Muscle of arm (tissue), 12 donors: ENCODE data around the gene FMO4. TPM values are rescaled to one million over a fixed set of nuclear protein-coding genes. Genes with fewer than 3 reads are reported as not detected.
"Not testable (repeated sequence)": the region's sequence is repeated elsewhere in the genome, so short reads cannot be mapped to it uniquely, and the experiment has no call there.

ENCODE experiments used
- DNase-seq: peaks from one replicate; pipeline ENCODE4 v3.0.0-alpha.2; 2013
- polyA plus RNA-seq, 12 donors: library from polyadenylated mRNA; unstranded; fragments of 120-200 nt; gene quantifications; one replicate each; pipeline ENCODE4 v1.2.1, GENCODE V29; 2013; ENCODE audit not compliant: insufficient read length in 12 of 12

The FMO4 gene
- polyA plus RNA-seq, 12 donors = 2.6 to 7.3 (median 4.6) TPM; not detected in 2

- DNase-seq = no peak
Measured at GRCh38 chr1:171389171-171389570, 75.2 kb downstream of the FMO4 start.

DNA sequence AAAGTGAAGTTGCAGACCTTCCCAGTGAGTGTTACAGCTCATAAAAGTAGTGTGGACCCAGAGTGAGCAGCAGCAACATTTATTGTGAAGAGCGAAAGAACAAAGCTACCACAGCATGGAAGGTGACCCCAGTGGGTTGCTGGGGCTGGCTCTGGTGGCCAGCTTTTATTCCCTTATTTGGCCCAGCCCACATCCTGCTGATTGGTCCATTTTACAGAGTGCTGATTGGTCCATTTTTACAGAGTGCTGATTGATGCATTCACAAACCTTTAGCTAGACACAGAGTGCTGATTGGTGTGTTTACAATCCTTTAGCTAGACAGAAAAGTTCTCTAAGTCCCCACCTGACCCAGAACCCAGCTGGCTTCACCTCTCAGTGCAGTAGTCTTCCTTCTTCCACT lies 76.8 kb downstream of the FMO4 start:
- not testable (repeated sequence) for DNase-seq

Other genes with a start within 250 kb of the FMO4 start
- gene FMO3, start 223.3 kb upstream of the FMO4 start, polyA plus RNA-seq = under 1 TPM in 7 of 12 donors, not detected in 5; 0.09 to 0.41 (median 0.20) TPM
- 1 to 10 TPM in 6 of 12 donors, under 1 TPM in 4, not detected in 2; 0.43 to 1.7 (median 1.1) TPM for gene FMO2, start 128.9 kb upstream of the FMO4 start, polyA plus RNA-seq
- 10 to 100 TPM in 1 of 12 donors, 1 to 10 TPM in 10, not detected in 1; 2.7 to 34.9 (median 6.5) TPM for gene FMO1, start 65.7 kb upstream of the FMO4 start, polyA plus RNA-seq
- gene PRRC2C, start 171.3 kb downstream of the FMO4 start, polyA plus RNA-seq = 100 to 1,000 TPM in 2 of 12 donors, 10 to 100 TPM in 9, not detected in 1; 58.5 to 148 (median 72.7) TPM